MM.1S (cell line): Measurements from ENCODE around the gene MOB2.

Experiments
- DNase-seq: peaks from one replicate; pipeline ENCODE4 v3.0.0-alpha.2; 2015
- H2AFZ ChIP-seq: fragments of 300-600 bp; sonication (generic); 2 replicates; pipeline ENCODE4 v1.6.0; 2016; ENCODE audit warnings: antibody characterized with exemption, low read length
- H3F3A ChIP-seq: fragments of 300-600 bp; sonication (generic); 2 replicates; pipeline ENCODE4 v1.6.1; 2016; ENCODE audit warnings: mild to moderate bottlenecking, antibody characterized with exemption, low read length, moderate library complexity, mixed read lengths; ENCODE audit not compliant: insufficient read depth
- H3K27ac ChIP-seq: fragments of 300-600 bp; sonication (generic); 2 replicates; pipeline ENCODE4 v1.5.1; 2016; ENCODE audit warnings: mild to moderate bottlenecking, low read length
- H3K27me3 ChIP-seq: fragments of 300-600 bp; sonication (generic); replicated peaks from 2 replicates; pipeline ENCODE4 v1.6.0; 2016; ENCODE audit warnings: low read length; ENCODE audit not compliant: insufficient read depth
- H3K36me3 ChIP-seq: fragments of 300-600 bp; sonication (generic); replicated peaks from 2 replicates; pipeline ENCODE4 v1.6.1; 2016; ENCODE audit warnings: mild to moderate bottlenecking, low read length, mixed read lengths; ENCODE audit not compliant: insufficient read depth
- H3K4me1 ChIP-seq: fragments of 300-600 bp; sonication (generic); 2 replicates; pipeline ENCODE4 v1.6.1; 2016; ENCODE audit warnings: low read length, mixed read lengths
- H3K4me2 ChIP-seq: fragments of 300-600 bp; sonication (generic); 2 replicates; pipeline ENCODE4 v1.6.0; 2016; ENCODE audit warnings: low read depth, low read length
- H3K4me3 ChIP-seq: fragments of 300-600 bp; sonication (generic); 2 replicates; pipeline ENCODE4 v1.5.1; 2016; ENCODE audit warnings: low read length, mixed read lengths
- H3K79me2 ChIP-seq: fragments of 300-600 bp; sonication (generic); 2 replicates; pipeline ENCODE4 v1.6.1; 2016; ENCODE audit warnings: mixed run types, low read length, mixed read lengths
- H3K9ac ChIP-seq: fragments of 300-600 bp; sonication (generic); 2 replicates; pipeline ENCODE4 v1.6.1; 2016; ENCODE audit warnings: low read length, mixed read lengths
- H3K9me2 ChIP-seq: fragments of 300-600 bp; sonication (generic); replicated peaks from 2 replicates; pipeline ENCODE4 v1.6.1; 2016; ENCODE audit warnings: mild to moderate bottlenecking, low read length, mixed read lengths; ENCODE audit not compliant: insufficient read depth
- H3K9me3 ChIP-seq: fragments of 300-600 bp; sonication (generic); replicated peaks from 2 replicates; pipeline ENCODE4 v1.6.1; 2016; ENCODE audit warnings: mild to moderate bottlenecking, low read length, mixed read lengths; ENCODE audit not compliant: insufficient read depth
- H4K20me1 ChIP-seq: fragments of 300-600 bp; sonication (generic); 2 replicates; pipeline ENCODE4 v1.6.1; 2016; ENCODE audit warnings: mild to moderate bottlenecking, low read length, moderate library complexity, mixed read lengths; ENCODE audit not compliant: insufficient read depth
- CTCF ChIP-seq: fragments of 300-600 bp; sonication (generic); IDR thresholded peaks from 2 replicates; pipeline ENCODE4 v1.5.1; 2016; ENCODE audit warnings: antibody characterized with exemption, low read length, mixed read lengths
- EZH2 ChIP-seq: fragments of 300-600 bp; sonication (generic); optimal IDR thresholded peaks from 2 replicates; pipeline ENCODE3; 2017; ENCODE audit warnings: low read depth, mild to moderate bottlenecking, antibody characterized with exemption, low read length, mixed read lengths
- EZH2phosphoT487 ChIP-seq: fragments of 300-600 bp; sonication (generic); IDR thresholded peaks from 2 replicates; pipeline ENCODE4 v1.6.1; 2018; ENCODE audit warnings: antibody characterized with exemption, low read length

Gene MOB2

DNA sequence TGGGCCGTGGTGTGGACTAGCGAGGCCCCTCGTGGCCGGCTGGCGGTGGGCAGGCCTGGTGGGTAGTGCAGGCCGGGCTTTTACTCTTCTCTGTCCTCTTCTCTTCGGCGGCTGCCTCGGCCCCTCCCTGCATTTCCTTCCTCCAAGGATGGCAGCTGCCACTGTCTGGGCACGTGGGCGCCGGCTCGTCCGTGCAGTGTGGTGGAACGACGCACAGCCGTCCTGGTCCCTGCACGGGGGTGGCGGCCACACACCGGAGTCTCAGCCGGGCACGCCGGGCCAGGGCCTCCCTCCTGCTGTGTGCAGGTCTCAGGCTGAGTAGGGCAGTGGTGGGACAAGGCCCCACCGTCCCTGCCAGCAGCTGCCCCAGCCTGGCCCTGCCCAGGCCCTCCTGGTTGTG lies 37.7 kb downstream of the MOB2 start:
- H3K27ac ChIP-seq, result no peak overlapping the region
- H4K20me1 ChIP-seq, result no peaks in the 10 kb centered on the region
- DNase-seq, result no peak
- TF ChIP-seq EZH2, result no peak
- TF ChIP-seq CTCF, result no peak
- TF ChIP-seq EZH2phosphoT487, result no peak
- H3K9me3 ChIP-seq, result no peaks in the 10 kb centered on the region
- H3K9ac ChIP-seq, result no peak overlapping the region
- no peak overlapping the region for H3K4me3 ChIP-seq
- H3K9me2 ChIP-seq, result no peaks in the 10 kb centered on the region
- H3K79me2 ChIP-seq, result no peaks in the 10 kb centered on the region
- H3F3A ChIP-seq, result no peaks in the 10 kb centered on the region
- no peak overlapping the region for H3K4me2 ChIP-seq
- no peak overlapping the region for H2AFZ ChIP-seq
- no peaks in the 10 kb centered on the region for H3K36me3 ChIP-seq
- no peaks in the 10 kb centered on the region for H3K4me1 ChIP-seq
- peaks cover 79% of the 10 kb centered on the region for H3K27me3 ChIP-seq

DNA sequence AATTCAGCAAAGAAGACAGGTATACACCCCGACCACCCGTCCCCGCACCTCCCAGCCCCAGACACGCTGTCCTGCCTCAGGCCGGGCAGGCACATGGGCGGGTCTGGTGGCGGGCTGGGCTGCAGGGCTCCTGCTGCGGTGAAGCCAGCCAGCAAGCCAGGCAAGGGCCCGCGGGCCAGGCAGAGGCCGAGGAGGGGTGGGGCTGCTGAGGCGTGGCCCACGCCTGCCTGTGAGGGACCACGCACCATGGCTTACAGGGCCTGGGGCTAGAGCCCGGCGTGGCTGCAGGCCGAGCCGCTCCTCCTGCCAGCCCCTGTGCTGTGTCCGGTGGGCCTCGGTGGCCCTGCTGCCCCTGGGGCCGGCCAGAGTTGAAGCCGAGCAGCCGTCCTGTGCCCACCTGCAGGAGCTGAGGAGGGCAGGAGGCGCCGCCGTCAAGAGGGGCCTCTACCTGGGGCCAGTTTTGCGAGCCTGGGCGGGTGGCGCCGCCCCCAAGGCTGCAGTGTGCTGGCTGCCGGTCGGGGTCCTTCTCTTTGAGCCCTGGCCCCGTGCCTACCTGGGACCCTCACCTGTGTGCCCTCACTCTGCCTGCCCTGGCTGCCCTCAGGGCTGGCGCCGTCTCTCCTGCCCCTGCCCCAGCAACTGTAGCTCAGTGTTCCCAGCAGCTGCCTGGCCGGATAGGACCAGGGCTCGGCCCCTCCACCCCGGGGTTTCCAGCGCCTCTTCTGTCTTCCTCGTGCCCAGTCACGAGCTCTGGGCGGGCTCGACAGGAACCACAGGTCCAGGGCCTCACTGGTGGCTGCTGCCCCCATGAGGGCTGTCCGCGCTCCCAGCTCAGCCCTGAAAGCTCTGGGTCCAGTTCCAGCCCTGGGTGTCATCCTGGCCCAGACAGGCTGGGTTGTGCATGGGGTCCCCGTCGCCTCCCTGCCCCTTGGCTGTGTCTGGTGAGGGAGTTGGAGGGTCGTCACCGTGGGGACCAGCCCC lies 38.4 kb downstream of the MOB2 start:
- no peaks in the 10 kb centered on the region for H3K9me3 ChIP-seq
- H3K4me1 ChIP-seq, result no peaks in the 10 kb centered on the region
- H4K20me1 ChIP-seq, result no peaks in the 10 kb centered on the region
- no peak for TF ChIP-seq EZH2
- no peak overlapping the region for H3K4me3 ChIP-seq
- no peak for DNase-seq
- H3F3A ChIP-seq, result no peaks in the 10 kb centered on the region
- no peaks in the 10 kb centered on the region for H3K79me2 ChIP-seq
- peaks cover 80% of the 10 kb centered on the region for H3K27me3 ChIP-seq
- no peaks in the 10 kb centered on the region for H3K36me3 ChIP-seq
- no peak overlapping the region for H3K4me2 ChIP-seq
- H2AFZ ChIP-seq, result no peak overlapping the region
- no peaks in the 10 kb centered on the region for H3K9me2 ChIP-seq
- no peak overlapping the region for H3K9ac ChIP-seq
- no peak overlapping the region for H3K27ac ChIP-seq

DNA sequence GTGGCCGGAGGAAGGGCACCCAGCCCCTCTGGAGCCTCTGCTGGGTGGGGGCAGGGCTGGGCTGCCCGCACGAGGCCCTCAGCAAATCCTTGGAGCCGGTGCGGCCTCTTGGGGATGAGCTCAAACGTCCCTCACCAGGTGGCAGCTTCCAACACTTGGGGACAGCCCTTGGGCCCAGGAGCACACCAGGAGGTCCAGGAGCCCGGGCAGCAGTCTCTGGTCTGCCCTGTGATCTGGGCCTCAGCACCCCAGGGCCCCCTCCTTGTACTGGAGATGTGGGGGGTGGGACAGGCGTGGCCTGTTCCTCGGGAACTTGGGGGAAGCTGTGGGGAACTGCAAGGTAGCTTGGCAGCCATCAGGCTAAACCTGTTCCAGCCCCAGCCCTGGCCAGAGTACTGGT lies 40.0 kb downstream of the MOB2 start:
- no peak for DNase-seq
- H3K4me1 ChIP-seq, result no peaks in the 10 kb centered on the region
- H3K36me3 ChIP-seq, result no peaks in the 10 kb centered on the region
- H3K79me2 ChIP-seq, result no peaks in the 10 kb centered on the region
- no peak overlapping the region for H3K4me2 ChIP-seq
- H3K27me3 ChIP-seq, result peaks cover 65% of the 10 kb centered on the region
- H4K20me1 ChIP-seq, result no peaks in the 10 kb centered on the region
- H3K9me3 ChIP-seq, result no peaks in the 10 kb centered on the region
- H3K9ac ChIP-seq, result no peak overlapping the region
- TF ChIP-seq EZH2 (no peak), CTCF (no peak), EZH2phosphoT487 (no peak)
- no peak overlapping the region for H2AFZ ChIP-seq
- H3K9me2 ChIP-seq, result no peaks in the 10 kb centered on the region
- H3K27ac ChIP-seq, result no peak overlapping the region
- H3F3A ChIP-seq, result no peaks in the 10 kb centered on the region
- no peak overlapping the region for H3K4me3 ChIP-seq
